K562 (cell line): ENCODE measurements around the gene MBD3. TPM values are rescaled to one million over a fixed set of nuclear protein-coding genes. Genes with fewer than 3 reads are reported as not detected.
A peak's percentile ranks its signal among the peaks of the same experiment; 100 is the strongest.

ENCODE experiments used
- ATAC-seq: fragments of 200-7000 bp; cut with Tn5 transposase; 3 replicates; pipeline ENCODE4 v1.9.1; 2020; ENCODE audit warnings: moderate library complexity
- BruUV-seq: library from RNA; stranded (reverse); fragments of 400-500 nt; replicated peaks from 2 replicates; lab custom pipeline; 2021; lab: Mats Ljungman, UMichigan
- CTCF ChIA-PET: fragments of 300-600 bp; formaldehyde crosslinking; extraction: SDS; loops from one replicate; lab custom pipeline; 2021; ENCODE audit warnings: low intra/inter-chr PET ratio; lab: Yijun Ruan, JAX
- POLR2A ChIA-PET: fragments of 300-600, 350-650 bp; sonication (Branson Sonifier 250); formaldehyde crosslinking; extraction: SDS; loops from one replicate; lab custom pipeline; 2021; ENCODE audit warnings: antibody characterized with exemption, inconsistent platforms; lab: Yijun Ruan, JAX
- DNase-seq, 4 experiments: peaks; one replicate each; pipeline versions ENCODE4 v3.0.0 to v3.0.0-alpha.2; 2011 to 2018; ENCODE audit warnings: low spot score in 3 of 4, mixed read lengths in 3 of 4; ENCODE audit errors: extremely low read depth in 1 of 4
- FAIRE-seq: peaks from 2 replicates; lab custom pipeline; 2011; peaks lifted over from hg19 to GRCh38; lab: Jason Lieb, UNC
- H2AFZ ChIP-seq: 2 replicates; pipeline ENCODE4 v1.6.0; 2011; ENCODE audit warnings: low read depth, low read length, control low read depth, inconsistent platforms
- H3K27ac ChIP-seq: fragments of 200-600 bp; 3 replicates; pipeline ENCODE4 v1.8.0; 2011; ENCODE audit warnings: low read depth, mild to moderate bottlenecking, control low read depth, inconsistent platforms, low read length, moderate library complexity, mixed read lengths; ENCODE audit errors: extremely low read depth
- H3K27me3 ChIP-seq, 2 experiments: fragments of 300-600 bp in 1 of 2; 2 replicates in 1 of 2; 3 replicates in 1 of 2; pipeline versions ENCODE4 v1.6.0 to v1.8.0; 2011; ENCODE audit warnings: inconsistent platforms in 2 of 2, low read length in 2 of 2, mild to moderate bottlenecking in 1 of 2, mixed read lengths in 1 of 2, moderate library complexity in 1 of 2; ENCODE audit not compliant: control insufficient read depth in 2 of 2, insufficient read depth in 2 of 2
- H3K36me3 ChIP-seq: fragments of 300-600 bp; 3 replicates; pipeline ENCODE4 v1.8.0; 2011; ENCODE audit warnings: mild to moderate bottlenecking, low read length, inconsistent platforms; ENCODE audit not compliant: control insufficient read depth, insufficient read depth
- H3K4me1 ChIP-seq, 2 experiments: fragments of 200-600 bp in 1 of 2; replicated peaks in 1 of 2; 2 replicates in 1 of 2; 3 replicates in 1 of 2; pipeline versions ENCODE4 v1.5.1 to v1.8.0; 2011; ENCODE audit warnings: inconsistent platforms in 2 of 2, low read length in 2 of 2, mild to moderate bottlenecking in 1 of 2, mixed read lengths in 1 of 2, moderate library complexity in 1 of 2; ENCODE audit not compliant: control insufficient read depth in 2 of 2, insufficient read depth in 2 of 2
- H3K4me2 ChIP-seq: 2 replicates; pipeline ENCODE4 v1.6.1; 2011; ENCODE audit warnings: low read length, control low read depth, inconsistent platforms, mixed read lengths; ENCODE audit not compliant: insufficient read depth
- H3K4me3 ChIP-seq: fragments of 200-600 bp; sonication (generic), shearing (Covaris generic); 2 replicates; pipeline ENCODE4 v1.5.1; 2016; ENCODE audit warnings: control low read depth, inconsistent platforms
- H3K79me2 ChIP-seq: fragments of 200-600 bp; 3 replicates; pipeline ENCODE4 v1.8.0; 2011; ENCODE audit warnings: low read length, inconsistent platforms; ENCODE audit not compliant: control insufficient read depth, insufficient read depth
- H3K9ac ChIP-seq, 2 experiments: 2 replicates each; pipeline versions ENCODE4 v1.6.0 to v1.6.1; 2011; ENCODE audit warnings: low read depth in 2 of 2, low read length in 2 of 2, control low read depth in 1 of 2, inconsistent platforms in 1 of 2, mild to moderate bottlenecking in 1 of 2, mixed read lengths in 1 of 2; ENCODE audit not compliant: insufficient read depth in 1 of 2
- H3K9me1 ChIP-seq: one replicate; pipeline ENCODE4 v1.6.0; 2011; ENCODE audit warnings: inconsistent platforms, mild to moderate bottlenecking, low read length, moderate library complexity; ENCODE audit not compliant: control insufficient read depth, insufficient read depth
- H3K9me3 ChIP-seq: replicated peaks from 2 replicates; pipeline ENCODE4 v1.5.1; 2011; ENCODE audit warnings: low read depth, low read length, inconsistent platforms; ENCODE audit not compliant: control insufficient read depth, insufficient read depth
- H4K20me1 ChIP-seq: replicated peaks from 2 replicates; pipeline ENCODE4 v1.6.1; 2011; ENCODE audit warnings: low read length, inconsistent platforms, mixed read lengths; ENCODE audit not compliant: control insufficient read depth, insufficient read depth
- CHD1 ChIP-seq: fragments of 200-600 bp; sonication (generic); IDR thresholded peaks from one replicate; pipeline ENCODE4 v1.6.1; 2012; ENCODE audit warnings: mild to moderate bottlenecking, moderate library complexity, low read length, inconsistent platforms
- DNMT1 ChIP-seq: fragments of 450-650 bp; IDR thresholded peaks from 2 replicates; pipeline ENCODE4 v1.6.1; 2016; ENCODE audit warnings: antibody characterized with exemption, mild to moderate bottlenecking
- EWSR1 ChIP-seq: fragments of 450-650 bp; IDR thresholded peaks from 2 replicates; pipeline ENCODE4 v1.6.1; 2018; ENCODE audit warnings: borderline replicate concordance, mild to moderate bottlenecking, low read depth, moderate library complexity; ENCODE audit not compliant: partially characterized antibody
- FOXK1 ChIP-seq: sonication (generic); formaldehyde crosslinking; IDR thresholded peaks from 2 replicates; pipeline ENCODE4 v1.8.0; 2022; ENCODE audit warnings: missing genetic modification reagents, mild to moderate bottlenecking, borderline replicate concordance
- HNRNPLL ChIP-seq: fragments of 200-400 bp; formaldehyde crosslinking; IDR thresholded peaks from 2 replicates; pipeline ENCODE4 v1.6.1; 2017; ENCODE audit warnings: low read length, low read depth, mild to moderate bottlenecking; ENCODE audit not compliant: poor library complexity, severe bottlenecking
- NCOA2 ChIP-seq, 2 experiments: fragments of 450-650 bp; IDR thresholded peaks; 2 replicates each; pipeline ENCODE4 v1.6.1; 2018; ENCODE audit warnings: mild to moderate bottlenecking in 2 of 2, moderate library complexity in 1 of 2; ENCODE audit not compliant: partially characterized antibody in 2 of 2
- RBFOX2 ChIP-seq: fragments of 200-400 bp; formaldehyde crosslinking; IDR thresholded peaks from 2 replicates; pipeline ENCODE4 v1.6.1; 2017; ENCODE audit warnings: low read depth, mild to moderate bottlenecking, low read length, moderate library complexity
- RBM25 ChIP-seq: fragments of 200-400 bp; formaldehyde crosslinking; IDR thresholded peaks from 2 replicates; pipeline ENCODE4 v1.6.1; 2018; ENCODE audit warnings: low read length, low read depth, moderate library complexity; ENCODE audit not compliant: severe bottlenecking
- RHOXF2B ChIP-seq: fragments of 250-450 bp; sonication (Bioruptor Pico); conservative IDR thresholded peaks from 2 replicates; pipeline ENCODE4 v1.5.1; 2021
- RNF2 ChIP-seq: sonication (generic); IDR thresholded peaks from 2 replicates; pipeline ENCODE4 v1.6.1; 2016
- ZBTB7A ChIP-seq: IDR thresholded peaks from 2 replicates; pipeline ENCODE4 v1.6.1; 2011; ENCODE audit warnings: low read depth, mild to moderate bottlenecking, low read length, moderate library complexity, borderline replicate concordance; ENCODE audit not compliant: control insufficient read depth
- ZNF740 ChIP-seq, 3 experiments: fragments of 200-800 bp in 1 of 3; sonication (Bioruptor generic) in 1 of 3; sonication (generic) in 1 of 3; formaldehyde crosslinking in 1 of 3; IDR thresholded peaks; 2 replicates each; pipeline versions ENCODE4 v1.6.1 to v1.8.0; 2016 to 2022; ENCODE audit warnings: mild to moderate bottlenecking in 2 of 3, missing compliant biosample characterization in 2 of 3, missing genetic modification characterization in 2 of 3, missing genetic modification reagents in 1 of 3
- WGBS: fragments of 100-300 bp; shearing (Covaris generic); methylation state at CpG from one replicate; pipeline ENCODE4 v1.1.6; 2016; ENCODE audit warnings: low coverage, mixed read lengths; ENCODE audit not compliant: insufficient coverage; ENCODE audit errors: missing lambda C conversion rate; 5-methylcytosine and 5-hydroxymethylcytosine counted together
- in situ Hi-C: fragments of 300-500 bp; cut with MboI; formaldehyde crosslinking; loops from 4 replicates; pipeline ENCODE4 v1.15.0; 2018; ENCODE audit warnings: inconsistent platforms, mixed read lengths
- intact Hi-C: fragments of 100-400 bp; cut with micrococcal nuclease; formaldehyde crosslinking; loops from 2 replicates; pipeline ENCODE4 v1.14.2; 2022
- polyA plus RNA-seq, 8 experiments: library from polyadenylated mRNA; depleted of rRNA in 4 of 8; stranded (reverse) in 5 of 8; unstranded in 3 of 8; fragments of >200 nt; fragmentation: Nextera tagmentation in 2 of 8; fragmentation: Illumina TruSeq in 1 of 8; extraction: Ambion mirVana in 2 of 8; extraction: Trizol in 1 of 8; gene quantifications; 2 replicates each; pipeline versions ENCODE4 v1.2.1 to v1.2.3, GENCODE V29; 2011 to 2014; ENCODE audit warnings: inconsistent platforms in 1 of 8, missing spikeins in 1 of 8
- total RNA-seq, 7 experiments: library from RNA; depleted of rRNA in 6 of 7; stranded (reverse); fragments of >200 nt in 6 of 7; fragmentation: Illumina TruSeq in 2 of 7; extraction: Trizol in 2 of 7; gene quantifications; 2 replicates each; pipeline versions ENCODE4 v1.2.1 to v1.2.3, GENCODE V29; 2011 to 2021; ENCODE audit warnings: low replicate concordance in 1 of 7
- TF ChIP-seq, protein P1 (sequence below): fragments of 250-450 bp; sonication (Bioruptor Pico); IDR thresholded peaks from 2 replicates; pipeline ENCODE4 v1.5.0; 2021
- TF ChIP-seq, protein P2 (sequence below), 2 experiments: IDR thresholded peaks; 2 replicates each; pipeline ENCODE4 v1.6.1; 2012; ENCODE audit warnings: improper control_type of control experiment in 2 of 2, low read depth in 2 of 2, low read length in 2 of 2, borderline replicate concordance in 1 of 2

The MBD3 gene
- total and polyA plus RNA-seq, 9 of the 15 experiments (the other 6 are each of a cell fraction or from before 2014, with no cell fraction given): 0.24 to 137 (median 30.9) TPM

DNA sequence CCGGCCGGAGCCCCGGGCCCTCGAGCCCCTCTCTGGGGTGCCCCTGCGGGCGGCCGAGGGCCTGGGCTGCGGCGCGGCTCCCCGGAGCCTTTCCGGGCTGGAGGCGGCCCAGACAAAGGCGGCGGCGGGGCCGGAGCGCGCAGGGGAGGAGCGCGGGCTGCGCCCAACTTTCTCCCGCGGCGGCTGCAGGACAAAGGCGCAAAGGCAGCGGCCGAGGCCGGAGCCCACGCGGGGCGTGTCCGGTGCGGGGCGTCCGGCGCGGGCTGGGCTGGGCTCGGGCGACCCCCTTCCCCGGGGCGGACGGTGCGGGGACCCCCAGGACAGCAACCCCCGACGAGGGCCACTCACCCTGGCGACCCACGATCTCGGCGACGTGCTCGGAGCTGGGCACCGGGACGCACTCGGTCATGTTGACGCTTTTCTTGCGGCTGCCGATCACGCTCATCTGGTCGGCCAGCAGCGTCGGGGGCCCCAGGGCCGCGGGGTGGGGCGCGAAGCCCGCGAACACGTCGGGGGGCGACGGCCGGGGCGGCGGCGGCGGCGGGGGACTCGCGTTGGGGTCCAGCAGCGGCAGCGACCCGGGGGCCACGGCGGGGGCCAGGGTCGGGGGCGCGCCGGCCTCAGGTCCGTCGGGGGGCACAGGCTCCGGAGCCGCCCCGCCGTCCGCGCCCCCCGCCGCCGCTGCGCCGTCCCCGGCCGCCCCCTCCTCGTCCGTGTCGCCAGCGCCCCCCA lies 25.4 kb downstream of the MBD3 start:
- H3K9ac ChIP-seq: peak overlapping the region in 1 of 2 experiments; percentile 92; a peak in 3 of 4 replicates
- peaks cover 5% of the 10 kb centered on the region for H4K20me1 ChIP-seq
- H3K36me3 ChIP-seq: no peaks in the 10 kb centered on the region
- ATAC-seq: peak; percentile 70
- no TSS peak for BruUV-seq
- POLR2A ChIA-PET: interaction anchor here (0.6 kb wide), 1 partner anchor 39 kb away, joined by 3 read pairs; no protein-coding TSS in a partner anchor
- H3K4me2 ChIP-seq: peak overlapping the region; percentile 71; the same call in 1 of the 2 replicates
- CTCF ChIA-PET: no interaction called here
- no peak for FAIRE-seq
- H3K4me1 ChIP-seq: peaks cover 6 to 44% of the 10 kb centered on the region in 2 experiments
- peaks cover 32% of the 10 kb centered on the region for H3K79me2 ChIP-seq
- no peaks in the 10 kb centered on the region for H3K27me3 ChIP-seq
- DNase-seq: peak; percentile 47 to 56 (median 52)
- H3K4me3 ChIP-seq: peak overlapping the region; percentile 50
- in situ Hi-C loops (no loop called here), intact Hi-C loops (no loop called here)
- 1% methylated on average over 20 of the region's 108 CpGs for WGBS
- no peaks in the 10 kb centered on the region for H3K9me1 ChIP-seq
- H2AFZ ChIP-seq: no peak overlapping the region
- peak overlapping the region; percentile 54; the same call in 1 of the 3 replicates for H3K27ac ChIP-seq
- no peaks in the 10 kb centered on the region for H3K9me3 ChIP-seq
- no peak for TF ChIP-seq RNF2
- TF ChIP-seq HNRNPLL: no peak
- no peak for TF ChIP-seq ZNF740 (CRISPR knock-in tag; IDR thresholded peaks at IDR 0.05)
- no peak for TF ChIP-seq ZNF740 (tag; IDR thresholded peaks at IDR 0.05)
- peak; percentile 58 for TF ChIP-seq CHD1
- TF ChIP-seq, protein P1, sequence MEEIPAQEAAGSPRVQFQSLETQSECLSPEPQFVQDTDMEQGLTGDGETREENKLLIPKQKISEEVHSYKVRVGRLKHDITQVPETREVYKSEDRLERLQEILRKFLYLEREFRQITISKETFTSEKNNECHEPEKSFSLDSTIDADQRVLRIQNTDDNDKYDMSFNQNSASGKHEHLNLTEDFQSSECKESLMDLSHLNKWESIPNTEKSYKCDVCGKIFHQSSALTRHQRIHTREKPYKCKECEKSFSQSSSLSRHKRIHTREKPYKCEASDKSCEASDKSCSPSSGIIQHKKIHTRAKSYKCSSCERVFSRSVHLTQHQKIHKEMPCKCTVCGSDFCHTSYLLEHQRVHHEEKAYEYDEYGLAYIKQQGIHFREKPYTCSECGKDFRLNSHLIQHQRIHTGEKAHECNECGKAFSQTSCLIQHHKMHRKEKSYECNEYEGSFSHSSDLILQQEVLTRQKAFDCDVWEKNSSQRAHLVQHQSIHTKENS: no peak
- peak; percentile 44; the same call in 1 of the 2 replicates for TF ChIP-seq RBFOX2
- no peak for TF ChIP-seq NCOA2 (IDR thresholded peaks at IDR 0.05; ENCODE audit: partially characterized antibody in 2 of 2)
- TF ChIP-seq RHOXF2B: no peak
- TF ChIP-seq RBM25: no peak
- TF ChIP-seq ZBTB7A: peak; percentile 64; the same call in 1 of the 2 replicates
- no peak for TF ChIP-seq EWSR1
- TF ChIP-seq DNMT1: no peak
- no peak for TF ChIP-seq FOXK1 (CRISPR knock-in tag)
- TF ChIP-seq, protein P2, sequence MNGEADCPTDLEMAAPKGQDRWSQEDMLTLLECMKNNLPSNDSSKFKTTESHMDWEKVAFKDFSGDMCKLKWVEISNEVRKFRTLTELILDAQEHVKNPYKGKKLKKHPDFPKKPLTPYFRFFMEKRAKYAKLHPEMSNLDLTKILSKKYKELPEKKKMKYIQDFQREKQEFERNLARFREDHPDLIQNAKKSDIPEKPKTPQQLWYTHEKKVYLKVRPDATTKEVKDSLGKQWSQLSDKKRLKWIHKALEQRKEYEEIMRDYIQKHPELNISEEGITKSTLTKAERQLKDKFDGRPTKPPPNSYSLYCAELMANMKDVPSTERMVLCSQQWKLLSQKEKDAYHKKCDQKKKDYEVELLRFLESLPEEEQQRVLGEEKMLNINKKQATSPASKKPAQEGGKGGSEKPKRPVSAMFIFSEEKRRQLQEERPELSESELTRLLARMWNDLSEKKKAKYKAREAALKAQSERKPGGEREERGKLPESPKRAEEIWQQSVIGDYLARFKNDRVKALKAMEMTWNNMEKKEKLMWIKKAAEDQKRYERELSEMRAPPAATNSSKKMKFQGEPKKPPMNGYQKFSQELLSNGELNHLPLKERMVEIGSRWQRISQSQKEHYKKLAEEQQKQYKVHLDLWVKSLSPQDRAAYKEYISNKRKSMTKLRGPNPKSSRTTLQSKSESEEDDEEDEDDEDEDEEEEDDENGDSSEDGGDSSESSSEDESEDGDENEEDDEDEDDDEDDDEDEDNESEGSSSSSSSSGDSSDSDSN (IDR thresholded peaks at IDR 0.05; ENCODE audit: borderline replicate concordance in 1 of 2, low read depth in 2 of 2, low read length in 2 of 2): peak; percentile 37 to 90; a peak in 2 of 4 replicates
